ENCODE results near the gene FAM170A. TPM values are rescaled to one million over a fixed set of nuclear protein-coding genes. Genes with fewer than 3 reads are reported as not detected.

FAM170A gene, protein sequence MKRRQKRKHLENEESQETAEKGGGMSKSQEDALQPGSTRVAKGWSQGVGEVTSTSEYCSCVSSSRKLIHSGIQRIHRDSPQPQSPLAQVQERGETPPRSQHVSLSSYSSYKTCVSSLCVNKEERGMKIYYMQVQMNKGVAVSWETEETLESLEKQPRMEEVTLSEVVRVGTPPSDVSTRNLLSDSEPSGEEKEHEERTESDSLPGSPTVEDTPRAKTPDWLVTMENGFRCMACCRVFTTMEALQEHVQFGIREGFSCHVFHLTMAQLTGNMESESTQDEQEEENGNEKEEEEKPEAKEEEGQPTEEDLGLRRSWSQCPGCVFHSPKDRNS
- polyA plus RNA-seq (ENCODE audit: insufficient read length): not detected
- long read RNA-seq, donor 1: 0 reads
- long read RNA-seq, donor 2: 0 reads
- long read RNA-seq, donor 3: 0 reads
- long read RNA-seq, donor 4: 0 reads
- long read RNA-seq, donor 5: 0 reads
- long read RNA-seq, donor 6: 0 reads
- long read RNA-seq, donor 7: 0 reads
- long read RNA-seq, donor 8: 0 reads

GRCh38 chr5:119629339-119629738 lies at the start of gene FAM170A:
Gene FAM170A (plus strand): TSS chr5:119629558. CDS start chr5:119629769, 211 bp downstream.
- no peak for DNase-seq

GRCh38 chr5:119582987-119583386 lies 46.4 kb upstream of the FAM170A start:
- no peak for DNase-seq

GRCh38 chr5:119583684-119584083 lies 45.7 kb upstream of the FAM170A start:
- no peak for DNase-seq

DNA sequence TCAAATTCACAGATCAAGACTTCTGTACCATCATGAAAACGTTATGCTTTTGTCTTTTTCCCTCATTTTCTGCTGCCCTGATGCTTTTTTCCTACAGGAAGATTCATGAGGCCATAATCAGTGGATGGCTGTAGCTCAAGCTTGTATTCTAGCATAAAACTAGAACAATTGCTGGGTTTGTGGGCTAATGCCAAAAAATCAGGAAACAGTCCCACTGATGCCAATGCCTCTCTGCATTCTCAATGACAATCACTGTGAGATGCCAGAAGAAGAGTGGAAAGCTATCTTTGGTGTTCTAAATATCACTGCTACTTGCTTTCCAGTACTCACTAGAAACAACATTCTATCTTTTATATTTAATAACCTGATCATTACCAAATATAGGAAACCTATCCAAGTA lies 33.3 kb upstream of the FAM170A start:
- no peak for DNase-seq

- DNase-seq: no peak
Measured at GRCh38 chr5:119597728-119598298, 31.5 kb upstream of the FAM170A start.

DNA sequence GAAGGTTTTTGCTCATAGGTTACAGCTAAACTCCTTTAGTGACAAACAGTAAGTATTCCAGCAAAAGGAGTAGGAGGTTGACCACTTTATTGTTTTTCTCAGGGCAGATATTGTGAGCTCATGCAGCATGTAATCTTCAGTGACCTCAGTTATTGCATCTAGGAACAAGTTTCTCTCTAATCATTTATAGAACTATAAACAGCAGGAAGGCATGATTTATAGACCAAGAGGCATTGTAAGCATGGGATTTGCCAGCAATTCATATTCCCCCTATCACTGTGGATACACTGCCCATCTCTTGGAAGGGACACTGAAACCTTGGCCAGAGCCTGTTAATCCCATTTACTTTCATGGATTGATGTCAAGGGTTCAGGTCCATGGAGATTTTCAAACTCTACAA lies 15.4 kb upstream of the FAM170A start:
- no peak for DNase-seq

- no peak for DNase-seq
Measured at GRCh38 chr5:119614838-119615237, 14.5 kb upstream of the FAM170A start.

DNA sequence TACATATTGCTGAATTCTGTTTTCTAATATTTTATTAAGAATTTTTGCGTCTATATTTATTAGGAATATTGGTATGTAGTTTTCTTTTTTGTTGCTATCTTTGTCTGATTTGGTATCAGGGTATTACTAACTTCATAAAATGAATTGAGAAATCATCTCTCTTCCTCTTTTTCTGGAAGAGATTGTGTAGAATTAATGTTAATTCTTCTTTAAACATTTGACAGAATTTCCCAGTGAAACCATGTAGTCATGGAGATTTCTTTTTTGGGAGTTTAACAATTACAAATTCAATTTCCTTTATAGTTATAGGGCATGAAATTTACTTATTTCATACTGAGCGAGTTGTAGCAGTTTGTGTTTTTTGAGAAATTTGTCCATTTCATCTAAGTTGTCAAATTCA lies 3.3 kb upstream of the FAM170A start:
- no peak for DNase-seq

DNA sequence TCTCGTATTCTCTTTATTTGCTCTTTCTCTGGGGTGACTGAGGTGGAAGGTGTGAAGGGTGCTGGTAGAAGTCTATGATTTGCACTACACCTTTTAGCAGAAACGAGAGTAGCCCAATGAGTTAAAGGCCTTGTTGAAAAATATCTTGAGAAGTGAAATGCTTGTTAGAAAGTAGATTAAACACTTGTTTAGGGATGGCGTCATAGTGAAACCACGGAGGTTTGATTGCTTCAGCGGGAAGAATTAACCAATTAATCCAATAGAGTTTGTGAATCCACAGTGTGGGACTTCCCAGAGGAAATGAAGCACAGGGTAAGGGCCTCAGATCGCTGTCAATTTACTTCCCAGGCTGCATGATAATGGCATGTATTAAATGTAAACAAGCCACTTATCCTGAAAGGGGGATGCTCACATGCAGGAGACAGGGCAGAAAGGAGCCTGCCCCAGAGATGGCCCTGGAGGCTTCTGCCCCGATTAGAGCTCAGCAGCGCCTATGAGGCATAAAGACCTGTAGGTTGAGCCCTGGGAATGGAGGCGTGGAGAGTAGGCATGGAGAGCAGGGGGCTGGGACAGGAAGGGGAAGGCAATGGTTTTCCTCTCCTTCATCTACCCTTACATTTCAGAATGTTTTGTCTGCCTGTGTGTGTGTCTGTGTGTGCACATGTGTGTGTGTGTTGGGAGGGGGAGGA lies 1.5 kb downstream of the FAM170A start:
- no peak for DNase-seq

DNA sequence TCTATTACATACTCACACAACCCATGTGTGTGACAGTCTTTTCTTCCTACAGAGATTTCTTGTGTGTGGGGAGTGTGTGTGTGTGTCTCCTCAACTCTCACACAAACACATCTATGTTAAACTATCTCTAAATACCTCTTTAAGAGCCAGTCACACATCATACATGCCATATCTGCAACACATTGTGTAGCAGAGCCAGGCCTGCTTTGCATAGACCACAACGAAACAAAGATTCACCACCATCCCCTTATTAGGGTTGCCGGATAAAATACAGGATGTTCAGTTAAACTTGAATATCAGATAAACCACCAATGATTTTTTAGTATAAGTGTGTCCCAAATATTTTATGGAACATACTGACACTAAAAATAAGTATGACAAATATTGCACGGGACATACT lies 2.3 kb downstream of the FAM170A start:
- no peak for DNase-seq

DNA sequence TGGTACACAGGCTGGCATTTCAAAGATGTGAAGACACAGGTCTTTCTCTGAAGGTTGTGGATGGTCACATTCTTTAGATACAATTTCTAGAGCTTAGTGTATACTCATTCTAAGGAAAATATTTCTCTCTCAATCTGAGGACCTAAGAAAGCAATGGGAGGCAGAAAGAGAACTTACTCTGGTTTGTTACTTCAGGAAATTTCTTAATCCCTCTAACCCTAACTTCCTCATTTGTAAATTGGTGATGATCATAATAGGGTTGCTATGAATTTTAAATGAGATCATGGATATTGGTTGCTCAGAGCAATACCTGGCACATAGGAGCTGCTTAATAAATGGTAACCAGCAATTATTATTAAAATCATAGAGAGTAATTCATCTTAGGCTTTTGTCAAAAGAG lies 22.1 kb downstream of the FAM170A start:
- no peak for DNase-seq

DNA sequence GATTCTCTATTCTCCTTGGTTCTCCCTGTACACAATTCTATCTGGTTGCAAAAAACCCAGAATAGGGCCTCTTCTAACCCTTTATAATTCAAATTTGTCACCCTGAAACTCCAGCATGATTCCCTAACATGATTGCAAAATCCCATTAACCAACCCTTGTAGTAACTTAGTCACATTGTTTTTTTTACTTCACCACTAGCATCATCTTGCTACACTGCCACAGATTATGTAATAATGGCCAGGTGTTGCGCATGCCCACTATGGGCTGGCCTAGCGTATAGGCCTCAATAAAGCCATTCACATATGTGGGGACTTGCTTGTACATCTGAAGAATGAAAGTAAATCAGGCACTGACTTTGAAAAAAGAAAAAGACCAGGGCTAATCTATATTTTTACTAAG lies 25.7 kb downstream of the FAM170A start:
- no peak for DNase-seq

DNA sequence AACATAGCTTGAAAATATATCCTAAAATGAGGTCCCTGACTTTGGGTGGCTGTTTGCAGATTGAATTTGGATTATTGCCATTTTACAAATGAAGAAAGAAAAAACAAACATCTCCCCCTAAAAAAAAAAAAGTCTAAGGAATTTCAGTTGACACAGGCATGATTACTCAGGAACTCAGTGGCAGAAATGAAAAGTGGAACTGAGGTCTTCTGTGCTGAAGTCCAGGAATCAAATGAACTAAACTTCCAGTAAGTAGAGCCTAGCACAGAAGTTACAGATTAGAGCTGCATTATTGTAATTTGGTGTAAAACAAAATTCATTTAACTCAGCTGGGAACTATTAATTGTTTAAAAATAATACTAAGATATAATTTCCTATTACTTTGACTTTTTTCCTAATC lies 26.7 kb downstream of the FAM170A start:
- DNase-seq: no peak

DNA sequence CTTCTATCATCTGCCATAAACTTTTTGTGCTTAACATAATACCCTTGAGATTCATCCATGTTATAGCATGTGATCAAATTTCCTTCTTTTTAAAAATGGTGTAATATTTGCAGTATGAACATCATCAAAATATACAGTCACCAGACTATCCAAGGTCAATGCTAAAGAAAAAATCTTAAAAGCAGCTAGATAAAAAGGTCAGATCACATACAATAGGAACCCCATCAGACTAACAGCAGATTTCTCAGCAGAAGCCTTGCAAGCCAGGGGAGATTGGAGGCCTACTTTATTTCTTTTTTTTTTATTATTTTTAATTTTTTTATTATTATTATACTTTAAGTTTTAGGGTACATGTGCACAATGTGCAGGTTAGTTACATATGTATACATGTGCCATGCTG lies 37.2 kb downstream of the FAM170A start:
- no peak for DNase-seq

GRCh38 chr5:119678351-119679028 lies 49.1 kb downstream of the FAM170A start:
- DNase-seq: no peak

DNA sequence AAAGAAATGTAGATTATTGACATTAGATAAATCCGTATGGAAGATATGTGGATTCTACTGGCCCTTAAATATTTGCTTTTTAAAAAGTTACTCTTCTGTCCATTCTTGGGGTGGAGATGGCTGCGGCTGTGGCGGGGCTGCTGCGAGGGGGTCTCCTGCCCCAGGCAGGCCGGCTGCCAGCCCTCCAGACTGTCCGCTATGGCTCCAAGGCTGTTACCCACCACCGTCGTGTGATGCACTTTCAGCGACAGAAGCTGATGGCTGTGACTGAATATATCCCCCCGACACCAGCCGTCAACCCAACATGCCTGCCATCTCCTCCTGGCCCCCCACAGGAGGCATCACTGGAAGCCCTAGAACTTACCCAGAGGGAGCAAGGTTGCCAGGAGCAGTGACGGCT lies 50.7 kb downstream of the FAM170A start:
- DNase-seq: no peak

DNA sequence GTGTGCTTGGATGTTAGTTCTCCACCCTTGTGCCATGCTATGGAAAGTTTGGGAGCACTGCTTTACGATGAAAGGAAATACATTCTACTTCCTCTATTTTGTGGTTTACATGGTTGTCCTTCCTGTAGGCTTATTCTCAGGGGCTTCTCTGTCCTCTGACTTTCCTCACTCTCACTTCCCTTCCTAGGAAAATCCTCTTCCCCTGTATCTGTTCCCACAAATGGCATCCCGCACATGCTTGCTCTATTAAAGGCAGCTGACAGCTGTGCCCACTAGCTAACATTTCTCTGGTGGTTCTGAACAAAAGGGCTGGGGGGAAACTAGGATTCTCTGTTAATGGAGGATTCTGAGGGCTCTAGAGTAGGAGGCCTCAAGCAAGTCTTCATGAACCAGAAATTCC lies 52.4 kb downstream of the FAM170A start:
- DNase-seq: no peak

- no peak for DNase-seq
Measured at GRCh38 chr5:119682372-119682771, 53.0 kb downstream of the FAM170A start.

Data from left kidney (tissue), 8 donors.